Measurements from ENCODE around the gene SCAP.

SCAP gene

GRCh38 chr3:47513125-47513929, 37.6 kb upstream of the SCAP start, which contains the start of gene ELP6 (continued):
- TF ChIP-seq ZNF558 (tag by site-specific recombination; IDR thresholded peaks at IDR 0.05) (no peak), ZNF148 (tag by site-specific recombination; IDR thresholded peaks at IDR 0.05; ENCODE audit: borderline replicate concordance) (no peak), ZNF530 (tag by site-specific recombination; IDR thresholded peaks at IDR 0.05; ENCODE audit: low read depth) (no peak), KLF1 (tag by site-specific recombination; IDR thresholded peaks at IDR 0.05) (no peak; the same call in none of the 2 replicates), ZNF155 (tag by site-specific recombination; IDR thresholded peaks at IDR 0.05) (no peak), FEZF1 (tag by site-specific recombination; IDR thresholded peaks at IDR 0.05) (no peak), HOXC10 (CRISPR knock-in tag; IDR thresholded peaks at IDR 0.05) (no peak), ZNF600 (tag by site-specific recombination; IDR thresholded peaks at IDR 0.05) (no peak), SALL2 (tag by site-specific recombination; IDR thresholded peaks at IDR 0.05; ENCODE audit: borderline replicate concordance) (no peak), YY1 (tag by site-specific recombination; IDR thresholded peaks at IDR 0.05) (peak; percentile 69), ZNF544 (tag by site-specific recombination; IDR thresholded peaks at IDR 0.05) (no peak), WT1 (tag by site-specific recombination; IDR thresholded peaks at IDR 0.05) (no peak; the same call in 1 of the 2 replicates), ZNF302 (tag by site-specific recombination; IDR thresholded peaks at IDR 0.05; ENCODE audit: low read depth) (no peak), IKZF3 (tag by site-specific recombination; IDR thresholded peaks at IDR 0.05) (peak; percentile 91), ZNF830 (tag by site-specific recombination; IDR thresholded peaks at IDR 0.05; ENCODE audit: low read depth) (no peak), ZBTB44 (tag by site-specific recombination; IDR thresholded peaks at IDR 0.05) (no peak), ZSCAN16 (tag by site-specific recombination; IDR thresholded peaks at IDR 0.05) (no peak), ZNF37A (tag by site-specific recombination; IDR thresholded peaks at IDR 0.05) (no peak), MYNN (tag by site-specific recombination; IDR thresholded peaks at IDR 0.05; ENCODE audit: borderline replicate concordance) (peak; percentile 87), ZSCAN5A (tag by site-specific recombination; IDR thresholded peaks at IDR 0.05) (no peak), ZNF311 (tag by site-specific recombination; IDR thresholded peaks at IDR 0.05; ENCODE audit: borderline replicate concordance) (no peak), BCL6B (tag by site-specific recombination; IDR thresholded peaks at IDR 0.05) (no peak), ZNF513 (tag by site-specific recombination; IDR thresholded peaks at IDR 0.05) (no peak), ZSCAN4 (tag by site-specific recombination; IDR thresholded peaks at IDR 0.05) (0 out of 2 replicates have a peak, but pooled peaks have one; percentile 42), ZNF221 (tag by site-specific recombination; IDR thresholded peaks at IDR 0.05; ENCODE audit: borderline replicate concordance) (no peak), YY2 (tag by site-specific recombination; IDR thresholded peaks at IDR 0.05) (no peak; the same call in none of the 2 replicates), ZNF747 (tag by site-specific recombination; IDR thresholded peaks at IDR 0.05) (no peak), ZNF366 (tag by site-specific recombination; conservative IDR thresholded peaks at IDR 0.05) (no peak), ZNF10 (tag by site-specific recombination; IDR thresholded peaks at IDR 0.05) (no peak), ZSCAN30 (tag by site-specific recombination; IDR thresholded peaks at IDR 0.05) (peak; percentile 68; the same call in 1 of the 2 replicates)

All from HEK293 (cell line).